NCI-H2196 treated with DMSO at 0.1 percent for 48 hours (cell line): Measurements from ENCODE around the gene TRPM5.

Source experiments
- DNase-seq: peaks from one replicate; lab custom pipeline; 2025; ENCODE audit not compliant: unreplicated experiment; lab: John Stamatoyannopoulos, UW

Gene TRPM5

GRCh38 chr11:2437516-2437915 lies 6.8 kb downstream of the TRPM5 start:
- DNase-seq, result no peak

DNA sequence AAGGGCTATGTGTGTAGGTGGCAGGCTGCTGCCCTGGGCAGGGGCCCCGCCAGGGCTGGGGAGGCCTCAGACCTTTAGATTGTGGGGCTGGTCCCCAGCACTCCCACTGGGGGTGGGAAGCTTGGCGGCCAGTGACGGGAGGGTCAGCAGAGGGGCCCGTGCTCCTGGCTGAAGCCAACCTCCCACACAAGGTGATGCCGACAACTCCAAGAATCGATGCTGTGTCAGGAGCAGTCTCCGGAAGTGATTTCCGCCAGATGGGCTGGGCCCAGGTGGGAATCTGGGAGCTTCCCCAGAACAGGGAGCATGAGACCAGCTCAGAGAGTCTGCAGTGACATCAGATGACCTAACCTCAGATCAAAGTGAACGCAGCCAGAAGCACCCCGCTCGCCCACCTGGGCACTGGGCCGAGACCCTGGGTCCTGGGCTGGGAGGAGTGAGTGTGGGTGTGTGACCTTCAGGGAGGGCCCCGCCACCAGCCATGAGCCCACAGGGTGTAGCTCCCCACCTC lies 7.7 kb downstream of the TRPM5 start:
- DNase-seq, result no peak

- no peak for DNase-seq
Observed at GRCh38 chr11:2436013-2436520, 8.2 kb downstream of the TRPM5 start.

DNA sequence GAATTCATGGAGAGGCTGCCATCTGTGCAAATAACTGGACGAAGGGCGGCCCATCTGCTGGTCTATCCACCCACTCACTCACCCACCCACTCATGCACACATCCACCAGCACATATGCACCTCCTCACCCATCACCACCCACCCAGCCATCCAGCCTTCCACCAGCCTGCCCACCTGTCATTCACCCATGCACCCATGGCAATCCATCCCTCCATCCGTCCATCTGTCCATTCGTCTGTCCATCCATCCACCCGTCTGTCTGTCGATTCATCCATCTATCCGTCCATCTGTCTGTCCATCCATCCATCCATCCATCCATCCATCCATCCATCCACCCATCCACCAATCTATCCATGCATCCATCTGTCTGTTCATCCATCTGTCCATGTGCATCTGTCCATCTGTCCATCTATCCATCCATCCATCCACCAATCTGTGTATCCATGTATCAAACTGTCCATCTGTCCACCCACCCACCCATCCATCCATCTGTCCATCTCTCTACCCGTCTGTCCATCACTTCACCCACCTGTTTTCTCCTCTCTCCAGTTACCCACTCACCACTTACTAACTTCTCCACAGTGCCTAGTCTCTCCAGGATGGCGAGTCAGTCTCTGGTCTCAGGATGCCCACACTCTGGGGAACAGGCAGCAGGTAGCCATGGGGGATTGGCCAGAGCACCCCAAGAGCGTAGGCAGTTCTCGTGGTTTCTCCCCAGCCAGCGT lies 8.9 kb downstream of the TRPM5 start:
- DNase-seq, result no peak

GRCh38 chr11:2434506-2435255 lies 9.6 kb downstream of the TRPM5 start:
- no peak for DNase-seq

DNA sequence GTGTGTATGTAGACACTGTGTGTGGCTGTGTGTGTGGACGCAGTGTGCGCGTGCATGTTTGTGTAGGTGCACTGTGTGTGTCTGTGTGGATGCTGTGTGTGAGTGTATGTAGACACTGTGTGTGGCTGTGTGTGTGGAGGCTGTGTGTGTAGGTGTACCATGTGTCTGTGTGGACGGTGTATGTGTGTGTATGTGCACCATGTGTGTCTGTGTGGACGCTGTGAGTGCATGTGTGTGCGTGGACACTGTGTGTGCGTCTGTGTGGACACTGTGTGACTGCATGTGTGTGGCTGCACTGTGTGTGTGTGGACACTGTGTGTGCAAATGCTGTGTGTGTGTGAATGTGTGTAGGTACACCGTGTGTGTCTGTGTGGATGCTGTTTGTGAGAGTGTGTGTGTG lies 10.3 kb downstream of the TRPM5 start:
- no peak for DNase-seq

DNA sequence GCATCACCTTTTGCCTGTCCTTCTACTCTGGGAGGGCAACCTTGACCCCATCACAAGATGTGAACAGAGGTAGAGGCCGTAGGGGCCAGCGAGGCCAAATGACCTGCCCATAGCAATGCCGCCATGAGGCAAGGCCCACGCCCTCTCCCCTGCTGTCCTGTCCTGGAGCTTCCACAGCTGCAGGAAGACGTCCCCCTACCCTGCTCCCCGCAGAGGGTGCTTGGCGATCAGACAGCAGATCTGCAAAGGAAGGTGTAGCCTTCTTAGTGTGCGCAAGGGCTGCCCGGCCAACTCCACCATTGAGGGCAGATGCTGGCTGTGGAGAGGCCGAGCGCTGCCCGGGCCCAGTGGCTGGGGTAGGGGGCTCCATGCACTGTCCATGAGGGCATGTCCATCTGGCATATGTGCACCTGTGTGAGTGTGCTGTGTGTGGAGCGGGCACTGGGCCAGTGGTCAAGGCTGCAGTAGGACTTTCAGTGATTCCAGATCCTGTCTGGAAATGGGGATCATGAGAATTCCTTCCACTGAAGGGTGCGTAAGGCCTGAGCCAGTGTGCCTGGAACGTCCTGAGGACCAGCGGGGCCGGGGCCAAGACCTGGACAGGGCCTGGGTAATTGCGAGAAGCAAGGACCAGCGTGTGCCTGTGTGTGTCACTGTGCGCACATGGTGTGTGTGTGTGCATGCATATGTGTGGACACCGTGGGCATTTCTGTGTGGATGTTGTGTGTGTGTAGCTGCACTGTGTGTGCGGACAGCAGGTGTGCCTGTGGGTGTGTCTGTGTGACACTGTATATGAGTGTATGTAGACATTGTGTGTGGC lies 11.0 kb downstream of the TRPM5 start:
- no peak for DNase-seq

DNA sequence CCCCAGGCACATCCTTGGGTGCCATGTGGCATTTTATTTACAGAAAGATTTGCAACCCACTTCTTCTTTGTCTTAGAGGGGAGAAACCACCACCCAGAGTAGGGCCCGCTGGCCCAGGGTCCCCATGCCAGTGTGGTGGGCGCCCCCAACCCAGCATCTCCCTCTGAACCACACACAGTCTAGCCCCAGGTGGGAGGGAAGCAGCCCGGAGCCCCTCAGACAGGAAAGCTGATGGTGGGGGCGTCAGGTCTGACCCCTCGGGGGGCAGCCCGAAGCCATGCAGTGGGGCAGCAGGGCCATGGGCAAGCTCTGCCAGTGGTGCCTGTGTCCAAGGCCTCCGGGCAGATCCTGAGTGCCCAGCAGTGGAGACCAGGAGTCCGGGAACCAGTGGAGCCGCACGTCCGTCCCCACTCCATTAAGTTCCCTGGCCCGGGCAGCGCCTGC lies 11.7 kb downstream of the TRPM5 start:
- no peak for DNase-seq

DNA sequence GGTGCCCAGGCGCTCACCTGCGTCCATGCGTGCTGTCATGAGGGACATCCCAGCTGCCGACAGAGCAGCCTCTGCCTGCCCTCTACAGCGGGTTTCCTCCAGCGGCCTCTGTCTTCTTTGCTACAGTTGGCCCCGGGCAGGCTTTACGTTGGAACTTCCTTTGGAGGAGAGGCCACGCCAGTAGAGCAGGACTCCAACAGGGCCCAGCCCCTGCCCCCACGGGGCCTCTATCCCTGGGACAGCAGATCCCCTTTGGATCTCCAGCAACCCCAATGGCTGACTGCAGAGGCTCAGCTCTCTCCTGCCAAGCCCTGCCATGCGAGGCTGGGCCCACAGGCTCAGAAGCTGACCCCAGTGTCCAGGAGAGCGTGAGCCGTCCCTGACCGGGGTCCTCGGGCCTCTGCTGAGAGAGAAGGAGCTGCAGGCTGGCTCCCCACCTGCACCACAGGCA lies 12.1 kb downstream of the TRPM5 start:
- no peak for DNase-seq

GRCh38 chr11:2431395-2431794 lies 12.9 kb downstream of the TRPM5 start:
- DNase-seq, result no peak

GRCh38 chr11:2428322-2428795 lies 16.0 kb downstream of the TRPM5 start:
- peak; percentile 35 for DNase-seq

DNA sequence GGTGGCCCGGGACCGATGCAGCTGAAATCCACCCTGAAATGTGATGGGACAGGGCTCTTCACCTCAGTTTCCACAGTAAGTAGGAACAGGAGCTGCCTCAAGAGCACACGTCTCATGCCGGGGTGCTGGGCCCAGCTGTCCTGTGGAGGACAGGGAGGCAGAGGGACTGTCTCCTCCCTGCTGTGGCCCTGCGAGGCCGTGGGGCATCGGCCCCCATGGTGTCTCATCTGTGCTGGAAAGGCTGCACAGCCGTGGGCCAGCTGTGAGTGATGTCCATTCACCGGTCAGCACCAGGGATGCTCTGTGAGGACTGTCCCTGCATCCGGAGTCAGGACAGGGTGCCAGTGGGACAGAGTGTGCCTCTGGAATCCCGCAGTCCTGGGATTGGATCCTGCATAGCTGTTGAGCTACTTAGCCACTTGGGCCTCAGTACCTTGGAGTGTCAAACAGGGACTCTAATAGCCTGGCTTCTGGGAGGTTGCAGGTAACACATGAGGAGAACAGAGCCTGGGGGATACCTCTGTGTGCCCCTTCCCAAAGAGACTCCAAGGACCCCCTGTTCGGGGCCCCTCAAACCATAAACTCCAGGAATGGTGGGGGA lies 16.5 kb downstream of the TRPM5 start:
- DNase-seq, result no peak

DNA sequence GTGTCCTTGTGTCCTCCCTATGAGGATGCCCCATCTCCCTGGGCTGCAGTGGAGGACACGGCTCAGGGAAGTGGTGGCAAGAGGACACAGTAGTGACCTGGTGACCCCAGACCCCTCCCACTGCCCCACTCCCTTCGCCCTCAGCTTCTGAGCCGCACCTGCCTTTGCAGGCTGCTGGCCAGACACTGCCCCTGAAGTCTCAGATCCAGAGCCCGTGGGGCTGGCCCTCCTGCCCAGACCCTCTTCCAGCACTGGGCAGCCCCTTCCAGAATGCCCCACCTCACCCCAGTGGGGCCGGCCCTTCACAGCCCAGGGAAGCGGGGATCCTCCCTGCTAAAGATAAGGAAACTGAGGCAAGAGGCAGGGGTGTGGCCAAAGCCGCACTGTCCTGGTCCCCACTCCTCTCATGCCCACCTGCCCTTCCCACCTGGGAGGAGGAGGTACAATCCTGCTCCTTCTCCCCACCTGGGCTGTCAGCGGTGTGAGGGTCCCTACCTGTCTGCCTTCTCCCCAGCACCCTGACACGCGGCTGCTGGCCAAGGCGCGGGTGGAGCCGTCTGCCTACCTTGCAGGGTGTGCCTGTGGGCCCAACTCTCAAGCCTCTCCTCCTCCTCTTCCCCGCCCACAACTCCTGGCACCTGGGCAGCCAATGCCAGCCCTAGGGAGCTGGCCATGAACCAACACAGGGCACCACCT lies 17.3 kb downstream of the TRPM5 start:
- peak; percentile 13 for DNase-seq

DNA sequence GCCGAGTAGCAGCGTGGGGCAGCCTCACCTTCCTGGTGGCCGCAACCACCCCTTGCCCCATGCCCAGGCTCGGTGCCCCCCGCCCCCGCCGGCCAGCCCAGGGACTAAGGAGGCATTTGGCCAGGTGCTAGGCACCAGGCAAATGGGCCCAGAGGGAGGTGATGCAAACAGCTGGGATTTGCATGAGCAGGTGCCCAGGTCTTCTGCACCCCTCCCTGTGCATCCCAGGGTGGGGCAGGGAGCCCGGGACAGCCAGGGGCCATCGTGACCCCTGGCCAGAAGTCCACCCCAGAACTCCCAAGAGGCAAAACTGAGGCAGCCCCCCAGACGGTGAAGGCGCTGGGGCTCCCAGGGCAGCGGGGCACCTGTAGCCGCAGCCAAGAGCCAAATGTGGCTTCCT lies 18.1 kb downstream of the TRPM5 start:
- no peak for DNase-seq

GRCh38 chr11:2425506-2425905 lies 18.8 kb downstream of the TRPM5 start:
- no peak for DNase-seq

DNA sequence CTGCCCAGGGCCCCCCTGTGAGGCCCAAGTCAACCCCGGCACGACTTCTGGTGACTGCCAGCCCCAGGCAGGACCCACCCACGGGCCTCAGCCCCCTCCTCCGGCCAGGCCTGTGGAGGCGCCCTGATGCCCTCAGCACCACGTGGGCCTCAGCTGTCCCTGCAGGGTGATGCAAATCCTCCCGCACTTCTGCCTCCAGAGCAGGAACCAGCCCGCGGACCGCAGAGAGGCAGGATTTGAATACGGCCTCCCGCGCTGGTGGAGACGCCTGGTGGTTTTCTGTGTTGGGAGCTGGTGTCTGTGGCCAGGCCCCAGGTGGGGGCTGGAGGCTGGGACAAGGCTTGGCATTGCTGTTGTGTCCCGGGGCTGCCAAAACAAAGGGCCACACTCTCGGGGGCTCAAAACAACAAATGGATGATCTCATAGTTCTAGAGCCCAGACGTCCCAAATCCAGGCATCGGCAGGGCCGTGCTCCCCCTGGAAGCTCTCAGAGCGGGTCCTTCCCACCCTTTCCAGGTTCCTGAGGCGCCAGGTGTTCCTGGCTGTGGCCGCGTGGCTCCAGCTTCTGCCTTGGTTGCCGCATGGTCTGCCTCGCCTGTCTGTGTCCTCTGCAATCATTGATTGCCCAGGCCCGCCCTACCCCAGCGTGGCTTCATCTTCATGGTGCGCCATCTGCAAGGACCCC lies 19.4 kb downstream of the TRPM5 start:
- no peak for DNase-seq

GRCh38 chr11:2423157-2424025 lies 20.9 kb downstream of the TRPM5 start:
- no peak for DNase-seq

- no peak for DNase-seq
Observed at GRCh38 chr11:2422461-2423156, 21.7 kb downstream of the TRPM5 start.
